Sciatic nerve (tissue), 2 donors: ENCODE data around the gene AUNIP. TPM values are rescaled to one million over a fixed set of nuclear protein-coding genes. Genes with fewer than 3 reads are reported as not detected.
A peak's percentile ranks its signal among the peaks of the same experiment; 100 is the strongest.

ENCODE experiments used
- ATAC-seq: fragments of 200-7000 bp; cut with Tn5 transposase; one replicate; pipeline ENCODE4 v1.9.1; 2020; ENCODE audit warnings: mild to moderate bottlenecking, moderate library complexity
- DNase-seq: peaks from one replicate; pipeline ENCODE4 v3.0.0-alpha.2; 2020; ENCODE audit warnings: low spot score
- intact Hi-C: fragments of 100-400 bp; cut with DNase I; formaldehyde crosslinking; loops from one replicate; pipeline ENCODE4 v1.14.2; 2022
- total RNA-seq: library from RNA; stranded (reverse); fragmentation: NEBNext Ultra II Directional; extraction: Animal tissue kit (Norgen Biotek cat#: 25700); gene quantifications from one replicate; pipeline ENCODE4 v1.2.1, GENCODE V29; 2021
- donor health status: DM: no; HTN: no; CAD: no.
- donor health status: DM: no; HTN: no; CAD: no.

The AUNIP gene
- total RNA-seq, 1 donor from 2014 or later = not detected

DNA sequence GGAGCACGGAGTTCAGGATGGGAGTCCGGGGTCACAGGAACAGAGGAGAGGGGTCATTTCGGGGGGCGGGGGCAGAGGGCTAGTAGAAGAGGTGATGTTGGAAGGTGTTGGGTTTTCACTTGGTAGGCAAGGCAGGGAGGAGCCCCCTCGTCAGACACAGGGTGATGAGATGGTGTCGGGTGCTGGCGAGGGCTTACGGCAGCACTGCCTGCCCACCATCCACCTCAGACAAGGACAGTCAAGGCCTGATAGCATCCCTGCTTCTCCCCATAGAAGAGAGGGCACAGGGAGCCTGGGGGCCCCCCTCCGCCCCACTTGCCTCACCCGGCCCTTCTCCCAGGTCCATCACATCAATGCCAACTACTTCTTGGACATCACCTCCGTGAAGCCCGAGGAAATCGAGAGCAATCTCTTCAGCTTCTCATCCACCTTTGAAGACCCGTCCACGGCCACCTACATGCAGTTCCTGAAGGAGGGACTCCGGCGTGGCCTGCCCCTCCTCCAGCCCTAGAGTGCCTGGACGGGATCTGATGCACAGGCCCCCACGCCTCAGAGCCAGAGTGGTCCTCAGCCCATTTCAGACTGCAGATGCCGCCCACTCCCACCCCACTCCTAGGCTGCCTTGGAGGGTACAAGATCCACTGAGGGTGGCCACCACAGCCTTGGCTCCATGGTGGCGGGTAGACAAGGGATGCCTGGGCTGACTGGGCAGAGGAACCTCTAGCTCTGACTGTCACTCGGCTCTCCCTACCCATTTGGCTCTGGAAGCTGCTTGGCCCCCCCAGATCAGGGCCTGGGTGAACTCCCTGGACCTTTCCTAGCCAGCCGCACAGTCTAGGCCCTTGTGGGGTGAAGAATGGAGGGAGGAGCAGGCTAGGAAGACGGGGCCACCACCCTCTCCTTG lies 43.8 kb downstream of the AUNIP start:
- DNase-seq = no peak
- intact Hi-C loops = no loop called here
- ATAC-seq = no peak

DNA sequence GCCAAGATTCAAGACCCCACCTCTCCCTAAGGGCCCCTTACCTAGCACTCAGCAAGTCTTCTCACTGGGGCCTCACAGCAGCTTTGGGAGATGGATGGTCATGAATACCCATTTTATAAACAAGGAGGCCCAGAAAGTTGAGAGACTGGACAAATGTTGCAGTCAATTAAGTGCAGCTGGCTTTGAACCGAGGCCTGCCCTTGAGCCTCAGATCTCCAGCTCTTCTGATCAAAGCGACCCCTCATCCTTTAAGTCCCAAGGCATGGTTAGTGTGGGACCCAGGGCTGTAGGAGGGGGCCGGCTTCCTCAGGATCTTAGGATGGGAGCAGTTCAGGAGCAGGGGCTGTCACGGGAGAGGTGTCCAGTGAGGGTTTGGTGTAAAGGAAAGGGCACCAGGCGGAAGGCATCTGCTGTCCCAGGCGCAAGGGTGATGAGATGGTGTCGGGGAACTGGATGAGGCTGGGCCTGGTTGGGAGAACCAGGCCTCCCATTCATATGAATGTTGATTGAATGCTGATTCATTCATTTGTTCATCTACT lies 44.6 kb downstream of the AUNIP start:
- intact Hi-C loops = no loop called here
- ATAC-seq = no peak
- DNase-seq = no peak

DNA sequence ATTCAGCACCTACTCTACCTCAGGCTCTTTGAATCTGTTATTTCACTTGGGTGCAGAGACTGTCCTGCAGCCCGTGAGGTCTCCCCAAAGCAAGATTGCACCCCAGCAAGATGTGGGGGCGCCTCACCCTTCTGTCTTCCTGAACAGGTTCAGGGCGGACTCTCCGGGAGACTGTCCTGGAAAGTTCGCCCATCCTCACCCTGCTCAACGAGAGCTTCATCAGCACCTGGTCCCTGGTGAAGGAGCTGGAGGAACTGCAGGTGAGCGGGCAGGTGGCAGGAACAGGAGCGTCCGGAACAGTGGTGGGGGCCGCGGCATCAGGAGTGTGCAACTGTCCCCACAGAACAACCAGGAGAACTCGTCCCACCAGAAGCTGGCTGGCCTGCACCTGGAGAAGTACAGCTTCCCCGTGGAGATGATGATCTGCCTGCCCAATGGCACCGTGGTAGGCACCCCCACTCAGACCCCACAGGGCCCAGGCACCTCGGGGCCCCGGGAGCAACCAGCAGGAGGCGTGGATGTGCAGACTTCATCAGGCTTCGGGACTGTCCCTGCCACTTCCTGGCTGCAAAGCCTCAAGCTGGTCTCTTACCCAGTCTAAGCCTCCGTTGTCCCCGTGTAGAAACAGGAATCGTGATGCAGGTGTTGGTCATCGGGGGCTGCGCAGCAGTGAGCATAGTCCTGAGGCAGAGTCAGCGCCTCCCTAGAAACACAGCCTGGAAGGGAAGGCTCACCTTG lies 45.4 kb downstream of the AUNIP start:
- DNase-seq (no peak), ATAC-seq (no peak)
- intact Hi-C loops = no loop called here

DNA sequence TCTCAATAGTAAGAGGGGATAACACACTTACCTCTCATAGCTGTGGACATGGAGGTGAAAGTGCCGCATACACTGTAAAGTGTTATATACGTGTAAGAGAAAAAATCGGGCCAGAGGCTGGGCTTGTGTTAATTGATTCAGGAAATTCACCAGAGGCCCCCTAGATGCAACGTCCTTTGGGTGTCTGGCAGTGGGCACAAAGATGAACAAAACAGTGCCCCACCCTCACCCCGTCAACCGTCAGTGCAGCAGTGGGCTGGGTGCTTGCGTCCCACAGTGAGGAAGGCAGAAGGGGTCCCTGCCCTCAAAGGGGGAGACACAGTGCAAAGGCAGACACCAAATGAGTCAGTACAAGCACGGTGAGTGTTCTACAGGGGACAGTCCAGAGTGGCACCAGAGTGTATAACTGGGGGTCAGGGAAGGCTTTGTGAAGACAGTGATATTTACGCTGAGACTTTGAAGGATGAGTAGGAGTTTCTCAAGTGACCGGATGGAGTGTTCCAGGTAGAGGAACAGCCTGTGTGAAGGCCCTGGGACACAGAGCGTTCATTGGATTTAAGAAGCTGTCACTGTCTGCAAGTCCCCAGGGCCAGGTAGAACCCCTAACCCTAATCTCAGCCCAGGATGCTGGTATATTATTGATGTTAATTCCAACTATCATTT lies 46.1 kb downstream of the AUNIP start:
- intact Hi-C loops = no loop called here
- DNase-seq = no peak
- no peak for ATAC-seq

DNA sequence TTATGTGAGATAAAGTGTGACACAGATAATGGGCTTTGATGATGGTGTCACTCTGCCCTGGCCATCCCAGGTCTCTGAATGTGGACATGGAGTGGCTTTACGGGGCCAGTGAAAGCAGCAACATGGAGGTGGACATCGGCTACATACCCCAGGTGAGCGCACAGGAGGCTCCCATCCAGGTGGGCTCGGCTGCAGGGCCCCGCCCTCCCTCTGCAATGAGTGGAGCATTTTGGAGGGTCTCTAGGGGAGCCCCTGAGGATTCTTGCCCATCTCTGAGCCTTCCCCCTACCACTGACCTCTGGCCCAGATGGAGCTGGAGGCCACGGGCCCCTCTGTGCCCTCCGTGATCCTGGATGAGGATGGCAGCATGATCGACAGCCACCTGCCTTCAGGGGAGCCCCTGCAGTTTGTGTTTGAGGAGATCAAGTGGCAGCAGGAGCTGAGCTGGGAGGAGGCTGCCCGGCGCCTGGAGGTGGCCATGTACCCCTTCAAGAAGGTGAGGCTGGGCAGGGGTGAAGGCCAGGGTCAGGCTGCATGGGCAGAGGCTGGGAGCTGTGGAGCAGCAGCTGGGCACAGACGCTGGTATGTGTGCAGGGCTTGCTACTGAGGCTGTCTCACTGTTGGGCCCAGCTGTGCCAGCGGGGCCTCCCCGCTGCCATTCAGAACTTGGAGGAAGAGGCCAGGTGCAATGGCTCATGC lies 47.7 kb downstream of the AUNIP start:
- intact Hi-C loops = no loop called here
- DNase-seq = no peak
- no peak for ATAC-seq

DNA sequence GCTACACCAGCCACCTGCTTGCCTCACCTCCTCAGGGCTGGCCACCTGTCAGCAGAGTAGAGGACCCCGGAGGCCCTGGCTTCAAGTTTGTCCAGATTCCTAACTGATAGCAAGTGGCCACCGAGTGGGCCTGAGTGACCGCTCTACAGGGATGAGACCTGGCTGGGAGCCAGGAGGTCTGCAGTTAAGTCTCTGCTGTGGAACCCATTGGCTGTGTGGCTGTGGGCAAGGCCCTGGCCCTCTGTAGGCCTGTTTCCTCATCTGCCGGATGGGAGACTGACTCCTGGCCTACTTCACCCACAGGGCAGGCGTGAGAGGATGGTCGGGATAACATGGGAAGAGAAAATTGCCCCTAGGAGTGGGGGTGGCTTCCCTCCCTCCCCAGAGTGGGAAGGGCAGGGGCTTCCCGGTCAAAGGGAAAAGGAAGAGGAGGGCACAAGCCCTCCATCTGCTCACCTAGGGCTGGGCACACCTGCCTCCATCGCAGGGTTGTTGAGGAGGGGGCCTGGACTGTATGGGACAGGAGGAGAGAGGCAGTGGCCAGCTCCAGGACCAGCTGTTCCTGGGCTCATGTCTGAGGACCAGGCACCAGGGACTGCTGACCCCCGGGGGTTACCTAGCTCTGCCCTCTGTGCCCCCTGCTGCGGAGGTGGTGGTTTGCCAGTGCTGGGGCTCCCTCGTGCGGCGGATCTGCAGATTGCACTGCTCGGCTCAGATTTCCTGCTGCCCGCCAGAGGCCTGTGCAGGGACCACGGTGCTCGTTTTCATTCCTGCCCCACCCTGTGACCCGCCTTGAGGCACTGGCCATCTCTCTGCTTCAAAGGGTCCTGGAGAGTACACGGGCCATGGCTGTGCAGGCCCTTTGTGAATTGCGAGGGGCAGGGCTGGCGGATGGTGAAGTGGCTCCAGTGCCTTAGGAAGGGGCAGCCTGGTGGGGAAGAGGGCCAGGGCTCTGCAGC lies 48.6 kb downstream of the AUNIP start:
- peak; percentile 87 for DNase-seq
- intact Hi-C loops = no loop called here
- ATAC-seq = peak; percentile 71

DNA sequence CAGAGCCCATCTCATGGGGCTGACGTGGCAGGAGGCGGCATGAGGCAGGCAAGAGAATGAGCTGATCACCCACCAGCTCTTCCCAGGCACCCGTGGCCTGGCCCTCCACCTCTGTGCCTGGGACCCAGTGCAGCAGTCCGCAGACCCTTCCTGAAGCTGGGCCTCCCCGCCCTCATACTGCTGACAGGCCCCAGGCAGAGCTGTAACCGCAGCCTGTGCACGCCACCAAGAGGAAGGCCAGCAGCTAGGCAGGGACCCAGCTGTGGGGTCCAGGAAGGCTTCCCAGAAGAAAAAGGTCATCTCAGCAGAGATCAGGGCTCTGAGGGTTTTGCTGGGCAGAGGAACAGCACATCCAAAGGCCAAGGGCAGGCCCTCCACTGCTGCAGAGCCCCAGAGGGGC lies 49.3 kb downstream of the AUNIP start:
- intact Hi-C loops = no loop called here
- ATAC-seq (peak; percentile 13), DNase-seq (no peak)

DNA sequence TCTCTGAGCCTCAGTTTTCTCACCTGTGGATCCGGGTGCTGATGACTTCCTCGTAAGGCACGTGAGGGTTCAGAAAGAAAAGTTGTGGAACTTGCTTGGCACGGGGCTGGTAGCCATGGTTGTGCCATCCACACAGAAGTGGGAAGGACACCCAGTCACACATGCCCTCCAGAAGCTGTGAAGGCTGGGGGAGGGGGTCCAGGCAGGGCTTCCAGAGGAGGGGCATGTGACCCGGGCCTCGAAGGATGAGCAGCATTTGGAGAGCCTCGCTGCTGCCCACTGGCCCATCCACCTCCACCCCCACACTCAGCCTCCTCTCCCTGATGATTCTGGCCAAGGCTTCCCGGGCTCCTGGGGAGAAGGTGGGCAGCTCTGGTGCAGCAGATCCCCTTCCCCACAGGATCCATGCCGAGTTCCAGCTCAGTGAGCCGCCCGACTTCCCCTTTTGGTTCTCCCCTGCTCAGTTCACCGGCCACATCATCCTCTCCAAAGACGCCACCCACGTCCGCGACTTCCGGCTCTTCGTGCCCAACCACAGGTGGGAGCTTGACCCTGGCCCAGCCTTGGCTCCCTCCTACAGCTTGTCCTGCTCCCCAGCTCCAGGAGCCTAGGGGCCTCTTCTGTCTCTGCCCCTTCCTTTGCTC lies 49.9 kb downstream of the AUNIP start:
- intact Hi-C loops = no loop called here
- DNase-seq (no peak), ATAC-seq (no peak)

DNA sequence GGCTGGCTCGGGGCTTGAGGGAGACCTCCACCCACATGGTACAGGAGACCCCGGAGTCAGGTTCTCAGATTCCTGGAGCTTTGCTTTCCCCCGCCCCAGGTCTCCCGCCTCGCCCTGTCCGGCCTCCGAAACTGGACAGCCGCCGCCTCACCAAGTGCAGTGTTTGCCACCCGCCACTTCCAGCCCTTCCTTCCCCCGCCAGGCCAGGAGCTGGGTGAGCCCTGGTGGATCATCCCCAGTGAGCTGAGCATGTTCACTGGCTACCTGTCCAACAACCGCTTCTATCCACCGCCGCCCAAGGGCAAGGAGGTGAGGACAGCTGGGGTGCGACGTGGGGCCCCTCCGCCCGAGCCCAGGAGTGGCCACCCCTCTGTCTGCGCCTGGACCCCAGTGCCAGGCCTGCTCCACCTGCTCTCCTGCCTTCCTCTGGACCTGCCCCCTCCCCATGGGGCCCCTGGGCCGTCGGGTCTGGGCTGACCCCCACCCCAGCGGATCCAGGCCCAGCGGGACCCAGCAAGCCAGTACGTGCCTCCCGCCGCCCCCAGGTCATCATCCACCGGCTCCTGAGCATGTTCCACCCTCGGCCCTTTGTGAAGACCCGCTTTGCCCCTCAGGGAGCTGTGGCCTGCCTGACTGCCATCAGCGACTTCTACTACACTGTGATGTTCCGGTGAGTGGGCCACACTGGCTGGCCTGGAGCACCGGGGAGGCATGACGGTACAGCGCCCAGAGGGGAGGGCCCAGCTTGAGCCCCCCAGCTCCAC lies 50.6 kb downstream of the AUNIP start:
- intact Hi-C loops = no loop called here
- no peak for DNase-seq

DNA sequence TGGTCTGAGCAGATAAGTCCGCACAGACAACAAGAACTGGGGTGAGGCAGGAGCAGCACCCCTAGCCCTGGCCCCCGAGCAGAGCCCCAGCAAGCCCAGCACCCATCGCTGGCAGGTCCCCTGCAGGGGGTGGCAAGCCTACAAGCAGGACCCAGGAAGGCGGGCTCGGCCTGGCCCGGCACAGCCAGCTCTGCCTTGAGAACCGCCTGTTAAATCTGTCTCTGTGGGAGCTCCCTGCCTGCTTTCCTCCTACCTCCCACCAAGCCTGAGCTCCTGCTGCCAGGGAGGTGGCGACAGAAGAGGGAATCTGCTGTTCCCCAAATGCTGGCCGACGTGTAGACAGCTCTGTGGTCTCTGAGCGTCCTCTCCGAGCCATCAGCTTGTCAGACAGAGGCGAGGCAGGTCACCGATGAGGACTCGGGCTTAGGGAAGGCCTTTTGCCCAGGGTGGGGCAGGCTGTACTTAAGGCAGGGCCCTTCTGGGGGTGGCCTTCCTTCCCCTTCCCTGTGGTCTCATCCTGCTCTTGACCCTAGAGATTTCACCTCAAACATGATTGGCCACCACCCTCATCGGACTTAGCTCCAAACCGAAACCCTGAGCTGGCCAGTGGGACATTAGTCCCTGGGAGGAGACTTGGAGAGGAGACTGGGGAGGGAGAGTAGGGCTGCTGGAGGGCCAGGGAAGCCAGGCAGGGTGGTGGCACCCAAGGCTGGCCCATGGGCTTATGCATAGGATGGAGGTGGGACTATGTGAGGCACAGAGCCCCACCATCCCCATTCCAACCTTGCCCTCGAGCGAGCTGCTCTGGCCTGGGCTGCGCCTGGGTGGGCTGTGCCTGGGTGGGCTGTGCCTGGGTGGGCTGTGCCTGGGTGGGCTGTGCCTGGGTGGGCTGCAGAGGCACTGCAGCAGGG lies 51.5 kb downstream of the AUNIP start:
- ATAC-seq (no peak), DNase-seq (no peak)
- intact Hi-C loops = no loop called here

More for the DNA sequence above, 50.6 kb downstream of the AUNIP start:
- no peak for ATAC-seq

DNA sequence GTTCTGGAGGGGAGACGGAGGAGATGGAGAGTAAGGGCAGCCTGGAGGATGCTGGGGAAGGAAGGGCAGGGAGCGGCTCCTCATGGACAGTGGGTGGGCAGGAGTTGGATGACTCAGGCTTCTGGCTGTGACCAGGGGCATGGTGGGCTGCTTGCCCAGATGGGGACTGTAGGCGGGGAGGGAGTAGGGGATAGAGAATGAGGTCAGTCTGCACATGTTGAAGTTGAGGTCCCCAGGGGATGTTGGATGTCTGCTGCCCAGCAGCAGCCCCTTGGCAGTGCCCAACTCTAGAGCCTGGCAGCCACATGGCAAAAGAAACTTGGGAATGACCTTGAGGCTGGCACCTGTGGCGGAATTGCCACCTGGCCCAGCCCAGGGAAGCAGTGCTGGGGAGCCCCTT lies 52.8 kb downstream of the AUNIP start:
- intact Hi-C loops = no loop called here
- DNase-seq (no peak), ATAC-seq (peak; percentile 32)

DNA sequence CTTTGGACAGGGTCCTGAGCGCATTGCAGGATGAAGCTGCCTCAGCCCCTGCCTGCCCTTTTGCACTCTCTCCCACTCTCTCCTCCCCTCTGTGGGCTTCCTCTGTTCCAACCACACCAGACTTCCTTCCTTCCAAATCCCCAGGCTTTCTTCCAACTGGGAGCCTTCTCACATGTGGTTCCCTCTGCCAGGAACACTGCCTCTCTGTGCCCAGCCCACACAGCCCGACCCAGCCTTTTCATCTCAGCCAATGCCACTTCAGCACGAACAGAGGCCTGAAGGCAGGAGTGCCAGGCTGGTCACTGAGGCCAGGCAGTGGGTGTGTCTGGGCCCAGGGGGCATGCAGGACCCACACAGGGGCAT lies 53.4 kb downstream of the AUNIP start:
- intact Hi-C loops = no loop called here
- DNase-seq (no peak), ATAC-seq (peak; percentile 53)

DNA sequence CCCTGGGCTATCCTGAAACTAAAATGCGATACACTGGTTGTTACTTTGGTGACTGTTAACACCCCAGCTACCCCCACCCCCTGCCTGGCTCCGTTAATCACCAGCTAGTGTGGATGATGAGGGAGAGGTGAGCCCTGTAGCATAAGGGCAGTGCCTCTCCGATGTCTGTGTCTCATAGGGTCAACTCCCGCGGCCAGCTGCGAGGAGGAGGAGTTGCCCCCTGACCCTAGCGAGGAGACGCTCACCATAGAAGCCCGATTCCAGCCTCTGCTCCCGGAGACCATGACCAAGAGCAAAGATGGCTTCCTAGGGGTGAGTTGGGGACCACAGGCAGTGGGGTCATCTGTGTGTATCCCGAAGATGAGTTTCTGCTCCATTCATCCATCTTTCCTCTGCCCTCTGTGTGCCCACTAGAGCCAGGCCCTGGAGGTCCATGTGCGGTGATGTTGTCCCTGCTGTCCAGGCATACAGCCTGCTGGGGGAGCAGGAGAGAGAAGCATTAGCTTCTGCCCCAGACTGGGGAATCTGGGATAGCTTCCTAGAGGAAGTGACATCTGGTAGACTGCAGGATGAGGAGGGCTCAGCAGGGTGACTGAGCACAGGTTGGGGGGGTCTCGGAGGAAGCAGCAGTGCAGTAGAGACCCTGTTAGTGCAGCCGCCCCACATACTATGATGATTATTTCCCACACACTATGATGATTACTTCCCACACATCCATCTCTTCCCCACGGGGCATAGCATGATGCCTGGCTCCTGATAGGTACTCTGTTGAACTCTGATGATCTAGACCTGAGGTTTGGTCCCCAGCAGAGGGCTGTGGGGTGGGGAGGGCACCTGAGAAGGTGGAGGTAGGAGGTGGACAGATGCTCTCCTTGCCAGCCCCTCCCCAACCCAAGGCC lies 54.0 kb downstream of the AUNIP start:
- no peak for DNase-seq
- ATAC-seq = peak; percentile 3
- intact Hi-C loops = loop anchor here (5.0 kb wide), 1 partner anchor 193 kb away; no protein-coding TSS in a partner anchor

DNA sequence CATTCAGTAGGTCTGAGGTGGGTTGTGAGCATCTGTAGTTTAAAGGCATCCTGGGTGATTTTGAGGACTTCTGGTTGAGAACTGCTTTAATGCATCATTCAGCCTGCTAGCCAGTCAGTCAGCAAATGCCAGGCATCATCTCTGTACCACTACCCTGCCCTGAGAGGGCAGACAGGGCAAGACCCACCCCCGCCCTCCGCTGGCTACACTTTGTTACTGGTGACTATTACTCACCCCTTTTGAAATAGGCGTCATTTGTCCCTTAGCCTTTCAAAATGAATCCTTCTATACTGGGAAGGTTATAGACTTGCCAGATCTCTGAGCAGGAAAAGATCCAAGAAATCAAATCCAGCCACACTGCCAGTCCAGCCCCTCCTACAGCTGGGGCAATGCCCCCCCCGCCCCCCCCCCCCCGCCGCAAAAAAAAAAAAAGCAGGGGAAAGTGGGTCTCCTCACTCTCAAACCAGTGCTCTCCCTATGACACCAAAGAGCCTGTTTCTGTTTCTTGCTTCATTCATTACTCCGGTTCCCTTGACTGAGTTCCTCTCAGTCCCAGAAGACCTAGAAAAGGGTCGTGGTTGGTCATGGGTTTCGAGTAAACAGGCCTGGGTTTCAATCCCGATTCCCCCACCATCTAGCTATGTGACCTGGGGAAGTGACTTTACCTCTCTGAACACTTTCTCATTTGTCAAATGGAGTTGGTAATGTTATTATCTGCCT lies 54.9 kb downstream of the AUNIP start:
- intact Hi-C loops = loop anchor here (5.0 kb wide), 1 partner anchor 192 kb away; no protein-coding TSS in a partner anchor
- no peak for DNase-seq
- ATAC-seq = no peak
